HG03159 (cell line): ENCODE results near the gene ROR2.

Experiments
- ATAC-seq: cut with Tn5 transposase; IDR thresholded peaks from one replicate; pipeline ENCODE4 v1.9.1; 2021; ENCODE audit warnings: mild to moderate bottlenecking, moderate library complexity; ENCODE audit not compliant: unreplicated experiment

The ROR2 gene

DNA sequence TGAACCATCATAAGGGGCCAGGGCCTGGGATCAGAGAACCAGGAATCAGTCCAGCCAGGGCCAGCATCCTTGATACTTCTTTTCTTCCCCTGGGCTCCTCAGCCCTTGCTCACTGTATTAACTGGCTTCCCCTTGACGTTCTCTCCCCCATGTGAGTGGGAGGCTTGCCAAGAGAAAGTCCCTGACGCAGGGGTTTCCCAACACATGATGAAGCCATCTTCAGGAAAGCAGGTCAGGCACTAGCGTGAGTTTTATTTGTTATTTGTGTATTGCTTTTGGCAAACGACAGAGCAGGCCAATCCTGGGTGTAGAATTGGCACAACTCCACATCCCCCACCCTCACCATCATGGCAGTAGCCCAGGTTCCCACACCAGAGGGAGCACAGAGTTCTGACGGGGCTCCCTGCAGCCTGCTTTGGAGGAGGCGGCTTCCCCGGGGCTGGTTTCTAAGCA lies 360.9 kb downstream of the ROR2 start:
- ATAC-seq, result no peak

DNA sequence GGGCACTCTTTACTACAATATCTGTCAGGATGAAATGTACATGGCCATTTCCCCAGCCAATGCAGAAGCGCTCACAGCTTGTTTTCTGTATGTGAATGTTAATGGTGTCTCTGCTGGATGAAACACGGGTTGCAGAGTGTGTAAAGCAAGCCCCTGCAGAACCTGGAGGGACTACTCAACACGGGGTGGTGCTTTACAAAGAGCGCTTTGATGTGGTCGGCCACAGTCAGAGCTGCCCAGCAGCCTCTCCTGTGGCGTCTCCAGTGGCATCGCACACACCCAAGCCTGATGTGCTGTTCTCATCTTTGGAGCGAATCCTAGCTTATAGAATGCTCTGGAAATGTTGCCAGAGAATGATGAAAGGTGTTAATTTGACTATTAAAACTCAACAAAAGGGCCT lies 363.7 kb downstream of the ROR2 start:
- ATAC-seq, result no peak

DNA sequence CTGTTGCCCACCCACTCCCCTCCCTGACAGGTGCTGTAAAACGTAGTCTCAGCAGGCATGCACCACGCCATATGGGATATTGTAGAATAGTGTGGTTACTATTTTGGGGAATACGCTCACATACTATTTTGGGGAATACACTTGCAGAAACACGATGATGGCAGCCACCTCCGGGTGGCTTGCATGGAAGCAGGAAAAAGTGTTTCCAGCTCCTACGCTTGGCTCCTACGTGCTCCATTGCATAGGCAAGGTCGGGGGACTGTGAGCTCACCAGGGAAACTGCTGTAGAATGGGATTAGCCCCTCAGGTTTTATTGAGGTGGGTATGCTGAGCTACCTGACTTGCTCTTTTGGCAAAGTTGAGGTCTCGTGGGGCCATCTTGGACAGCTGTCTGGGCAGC lies 366.1 kb downstream of the ROR2 start:
- no peak for ATAC-seq

DNA sequence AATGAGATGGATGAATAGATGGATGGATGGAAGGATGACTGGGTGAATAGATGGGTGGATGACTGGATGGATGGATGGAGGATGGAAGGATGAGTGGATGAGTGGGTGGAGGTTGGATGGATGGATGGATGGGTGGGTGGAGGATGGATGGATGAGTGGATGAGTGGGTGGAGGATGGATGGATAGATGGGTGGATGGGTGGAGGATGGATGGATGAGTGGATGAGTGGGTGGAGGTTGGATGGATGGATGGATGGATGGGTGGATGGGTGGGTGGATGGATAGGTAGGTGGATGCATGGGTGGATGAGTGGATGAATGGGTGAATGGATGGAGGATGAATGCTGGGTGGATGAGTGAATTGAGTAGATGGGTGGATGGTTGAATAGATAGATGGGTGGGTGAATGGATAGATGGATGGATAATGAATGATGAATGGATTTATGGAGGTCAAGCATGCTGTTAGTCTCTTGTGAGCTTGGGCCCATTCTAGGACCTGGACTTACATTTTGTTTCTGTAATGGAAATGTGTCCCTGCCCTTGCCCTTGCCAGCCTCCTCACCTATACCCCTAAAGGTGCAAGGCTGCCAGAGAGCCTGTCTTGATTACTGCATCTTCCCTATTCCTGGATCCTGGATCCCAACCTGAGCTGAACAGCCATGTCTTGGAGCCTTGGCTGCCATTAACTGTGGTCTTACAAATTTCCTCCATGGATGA lies 366.7 kb downstream of the ROR2 start:
- ATAC-seq, result no peak

DNA sequence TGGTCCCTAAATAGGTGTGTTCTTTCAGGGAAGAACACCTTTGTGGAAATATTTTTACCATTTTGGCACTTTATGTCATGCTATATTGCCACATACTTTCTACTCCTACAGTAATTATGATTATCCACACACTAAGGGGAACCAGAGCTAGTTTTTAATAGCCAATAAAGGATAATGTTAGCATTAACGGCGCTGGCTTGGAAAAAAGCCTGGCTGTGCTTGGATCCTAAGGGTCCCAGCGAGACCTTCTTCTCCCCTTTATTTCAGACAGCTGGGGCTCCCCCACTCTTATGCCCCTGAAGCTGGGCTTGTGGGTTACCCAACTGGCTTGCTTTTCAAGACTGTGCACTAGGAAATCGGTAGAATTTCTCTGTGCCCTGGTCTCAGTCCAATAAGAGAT lies 367.8 kb downstream of the ROR2 start:
- ATAC-seq, result no peak

DNA sequence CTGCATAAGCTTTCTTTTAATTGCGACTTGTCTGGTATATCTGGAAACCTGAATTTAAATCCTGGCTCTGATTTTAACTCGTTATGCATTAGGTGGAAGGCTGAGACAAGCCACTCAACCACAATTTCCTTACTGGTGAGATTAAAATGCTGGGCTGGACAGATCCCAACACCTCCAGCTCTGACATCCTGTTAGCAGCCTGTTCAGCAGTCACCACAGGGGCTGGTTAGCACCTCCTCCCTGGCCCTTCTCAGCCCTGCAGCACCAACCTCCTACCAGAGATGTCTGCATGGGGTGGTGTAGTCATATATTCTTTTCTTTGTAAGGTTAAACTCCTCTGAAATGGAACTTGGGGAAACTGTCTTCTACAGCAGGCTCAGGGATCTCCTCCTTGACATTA lies 369.9 kb downstream of the ROR2 start:
- ATAC-seq, result no peak

DNA sequence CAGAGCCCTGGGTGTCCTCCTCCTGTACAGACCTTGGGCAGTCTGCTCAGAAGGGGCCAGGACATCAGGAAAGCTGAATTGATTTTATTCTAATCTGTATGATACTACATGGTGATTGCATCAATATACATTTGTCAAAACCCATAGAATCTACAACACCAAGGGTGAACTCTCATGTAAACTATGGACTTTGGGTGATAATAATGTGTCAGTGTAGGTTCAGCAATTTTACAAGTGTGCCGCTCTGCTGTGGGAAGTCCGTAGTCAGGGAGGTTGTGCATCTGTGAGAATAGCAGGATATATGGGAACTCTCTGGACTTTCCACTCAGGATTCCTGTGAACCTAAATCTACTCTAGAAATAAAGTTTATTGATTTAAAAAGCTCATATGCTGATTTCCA lies 371.1 kb downstream of the ROR2 start:
- ATAC-seq, result no peak

DNA sequence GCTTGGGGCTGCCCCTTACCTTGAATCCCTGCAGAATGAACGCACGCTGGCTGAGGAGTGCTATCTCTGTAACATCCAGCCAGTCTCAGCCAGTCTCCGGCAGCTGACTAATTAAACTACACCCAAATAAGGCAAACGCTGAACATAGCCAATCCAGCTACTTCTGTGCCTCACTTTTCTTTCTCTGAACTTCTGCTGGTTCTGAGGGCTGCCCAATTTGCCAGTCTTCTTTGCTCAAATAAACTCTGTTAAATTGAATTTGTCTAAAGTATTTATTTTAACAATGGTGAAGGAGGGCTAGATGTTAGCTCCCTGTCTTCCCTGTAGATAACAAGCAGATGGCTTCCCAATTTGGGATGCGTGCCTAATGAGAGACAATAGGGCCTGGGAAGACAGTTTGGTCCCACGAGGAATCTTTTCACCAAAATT lies 372.4 kb downstream of the ROR2 start:
- no peak for ATAC-seq

DNA sequence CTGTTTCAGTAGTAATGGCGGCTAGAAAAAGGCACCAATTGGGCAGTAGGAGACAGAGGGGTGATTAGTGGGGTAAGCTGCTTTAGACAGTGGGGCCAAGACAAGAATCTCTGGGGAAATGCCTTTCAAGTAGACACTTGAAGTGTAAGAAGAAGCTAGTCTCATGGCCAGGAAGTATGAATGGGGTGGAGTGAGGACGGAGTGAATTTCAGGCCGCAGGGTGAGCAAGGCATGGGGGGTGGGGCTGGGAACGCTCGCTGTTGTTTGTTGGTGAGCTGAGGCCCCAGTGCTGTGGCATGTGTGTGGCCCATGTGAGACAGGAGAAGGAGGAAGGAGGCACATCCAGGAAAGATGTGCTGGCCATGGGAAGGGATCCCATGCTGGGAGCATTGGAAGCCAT lies 377.2 kb downstream of the ROR2 start:
- no peak for ATAC-seq

DNA sequence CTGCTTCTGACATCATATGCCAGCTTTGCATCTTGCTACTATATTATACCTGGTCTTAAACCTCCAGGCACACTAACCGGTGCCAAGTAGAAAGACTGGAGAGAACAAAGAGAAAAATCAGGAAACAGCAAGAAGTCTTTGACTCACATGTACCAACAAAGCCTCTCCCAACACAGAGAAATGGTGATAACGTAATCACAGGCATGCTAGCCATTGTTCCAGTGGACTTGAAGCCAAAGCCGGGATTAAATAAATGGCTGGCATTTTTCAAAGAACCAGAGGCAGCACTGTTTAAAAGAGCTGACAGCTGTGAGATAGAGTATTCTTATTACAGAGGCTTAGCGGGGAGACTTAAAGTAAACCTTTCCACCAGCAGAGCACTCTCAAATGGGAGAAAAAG lies 378.0 kb downstream of the ROR2 start:
- no peak for ATAC-seq

DNA sequence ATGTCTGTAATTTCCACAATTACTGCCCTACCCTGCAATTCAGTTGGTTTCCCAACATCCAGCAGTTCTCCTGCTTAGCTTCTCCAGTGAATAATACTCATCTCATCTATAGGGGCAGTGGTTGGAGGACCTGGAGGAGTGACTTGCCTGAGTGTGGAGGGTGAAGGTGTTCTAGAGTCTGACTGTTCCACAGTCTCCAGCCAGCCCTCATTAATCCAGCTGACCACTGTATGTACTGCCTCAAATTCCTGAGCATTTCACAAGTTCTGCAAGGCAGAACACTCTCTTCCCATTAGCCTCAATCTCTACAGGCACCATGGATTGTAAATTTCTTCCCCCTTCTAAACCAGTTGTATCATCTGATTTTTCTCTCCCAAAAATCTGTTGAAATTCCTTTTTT lies 379.0 kb downstream of the ROR2 start:
- no peak for ATAC-seq

DNA sequence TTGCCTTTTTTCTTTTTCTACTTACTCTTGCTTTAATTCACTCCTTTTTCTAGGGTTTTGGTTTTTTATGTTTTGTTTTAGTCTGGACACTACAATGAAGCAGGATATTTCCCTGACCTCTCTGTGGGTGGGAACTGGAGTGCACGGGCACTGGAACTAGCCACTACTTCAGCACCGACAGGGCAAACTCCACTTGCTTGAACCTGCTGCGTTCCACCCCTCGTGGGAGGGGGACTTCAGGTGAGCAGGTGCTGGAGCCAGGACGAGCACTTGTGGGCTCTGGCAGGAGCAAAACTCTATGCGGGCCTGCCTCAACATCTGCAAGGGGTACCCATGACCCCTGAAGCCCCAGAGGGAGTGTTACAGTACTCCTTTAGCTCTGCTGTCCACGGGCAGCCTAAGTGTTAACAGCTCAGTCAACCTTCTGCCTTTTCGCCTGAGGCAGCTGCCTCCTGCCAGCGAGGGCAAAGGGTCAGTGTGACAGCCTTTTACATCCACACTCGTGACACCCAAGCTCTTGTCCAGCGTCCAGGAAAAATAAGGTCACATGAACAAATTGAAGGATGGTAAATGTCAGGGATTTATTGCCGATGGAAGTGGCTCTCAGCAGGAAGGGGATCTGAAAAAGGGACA lies 382.3 kb downstream of the ROR2 start:
- no peak for ATAC-seq

DNA sequence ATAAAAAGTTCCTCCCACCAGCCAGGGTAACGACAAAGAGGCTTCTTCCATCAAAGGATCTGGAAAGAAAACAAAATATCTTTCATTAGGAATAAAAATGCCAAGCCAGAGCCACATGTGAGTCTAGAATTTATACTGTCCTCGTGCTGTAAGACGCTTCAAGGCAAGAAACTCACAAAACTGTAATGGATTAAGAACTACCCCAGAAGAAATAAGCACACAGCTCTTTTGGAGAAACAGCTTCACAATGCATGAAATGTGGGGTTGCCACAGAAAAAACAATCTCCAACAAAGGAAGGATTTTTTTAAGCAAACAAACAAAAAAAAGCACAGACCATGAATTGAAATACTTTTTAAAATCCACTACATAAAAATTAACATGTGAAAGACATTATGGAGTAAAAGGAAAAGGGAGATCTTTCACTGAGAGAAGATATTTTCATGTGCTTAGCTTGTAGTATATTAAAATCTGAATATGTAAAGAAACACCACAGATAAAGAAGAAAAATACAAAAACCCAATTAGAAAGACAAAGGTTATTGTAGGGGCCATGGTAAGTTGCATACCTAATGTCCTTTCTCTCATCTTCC lies 385.9 kb downstream of the ROR2 start:
- no peak for ATAC-seq

DNA sequence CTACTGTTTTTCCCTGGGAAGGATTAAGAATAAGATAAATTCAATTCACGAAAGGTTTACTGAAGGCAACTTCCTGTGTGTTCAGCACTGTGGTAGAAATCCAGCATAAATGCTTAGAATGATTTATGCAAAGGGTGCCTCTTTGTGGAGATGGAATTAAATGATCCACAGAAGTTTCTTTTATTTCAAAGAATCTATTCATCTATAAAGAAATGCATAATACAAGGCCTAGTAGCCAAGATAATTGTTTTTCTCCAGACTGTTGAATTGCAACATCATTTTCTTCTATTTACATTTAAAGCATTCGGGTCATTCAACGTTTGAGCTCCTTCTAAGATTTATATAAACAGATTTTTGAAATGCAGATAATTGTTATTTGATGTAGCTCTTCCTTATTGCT lies 387.6 kb downstream of the ROR2 start:
- ATAC-seq, result no peak

DNA sequence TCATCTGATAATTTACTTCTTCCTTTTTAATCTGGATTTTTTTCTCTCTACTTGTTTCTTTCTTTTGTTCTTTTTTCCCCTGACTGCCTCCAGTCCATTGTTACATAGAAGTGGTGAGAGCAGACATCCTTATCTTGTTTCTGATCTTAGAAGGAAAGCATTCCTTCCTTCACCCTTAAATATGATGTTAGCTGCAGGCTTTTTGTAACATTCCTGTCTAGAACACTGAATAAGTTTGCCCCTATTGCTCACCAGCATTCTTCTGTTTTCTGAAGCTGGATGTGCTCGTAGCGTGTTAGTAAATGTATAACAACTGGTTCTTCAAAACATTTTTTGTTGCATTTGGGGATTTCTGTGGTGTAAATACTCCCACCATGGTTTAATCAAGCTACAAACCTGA lies 389.7 kb downstream of the ROR2 start:
- no peak for ATAC-seq

DNA sequence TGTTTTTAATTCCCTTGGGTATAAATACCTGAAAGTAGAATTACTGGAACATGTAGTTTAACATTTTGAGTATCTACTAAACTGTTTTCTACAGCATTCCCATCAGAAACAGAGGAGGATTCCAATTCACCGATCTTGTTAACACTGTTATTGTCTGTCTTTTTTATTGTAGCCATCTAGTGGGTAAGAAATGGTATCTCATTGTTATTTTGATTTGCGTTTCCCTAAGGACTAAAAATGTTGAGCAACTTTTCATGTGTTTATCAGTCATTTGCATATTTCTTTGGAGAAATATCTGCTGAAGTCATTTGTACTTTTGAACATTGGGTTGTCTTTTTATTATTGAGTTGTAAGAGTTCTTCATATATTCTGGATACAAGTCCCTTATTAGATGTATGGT lies 391.1 kb downstream of the ROR2 start:
- ATAC-seq, result no peak

DNA sequence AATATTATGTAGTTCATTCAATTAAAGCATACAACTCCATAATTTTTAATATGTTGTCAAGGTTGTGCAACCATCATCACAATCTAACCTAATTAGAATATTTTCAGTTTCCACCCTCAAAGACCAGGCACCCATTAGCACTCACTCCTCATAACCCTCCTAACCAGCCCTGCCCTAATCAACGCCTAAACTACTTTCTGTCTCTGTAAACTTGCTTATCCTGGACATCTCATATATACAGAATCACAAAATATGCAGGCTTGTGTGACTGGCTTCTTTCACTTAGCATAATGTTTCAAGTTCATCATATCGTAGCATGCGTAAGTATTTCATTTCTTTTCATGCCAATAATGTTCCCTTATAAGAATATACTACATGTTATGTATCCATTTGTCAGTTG lies 391.6 kb downstream of the ROR2 start:
- ATAC-seq, result no peak

DNA sequence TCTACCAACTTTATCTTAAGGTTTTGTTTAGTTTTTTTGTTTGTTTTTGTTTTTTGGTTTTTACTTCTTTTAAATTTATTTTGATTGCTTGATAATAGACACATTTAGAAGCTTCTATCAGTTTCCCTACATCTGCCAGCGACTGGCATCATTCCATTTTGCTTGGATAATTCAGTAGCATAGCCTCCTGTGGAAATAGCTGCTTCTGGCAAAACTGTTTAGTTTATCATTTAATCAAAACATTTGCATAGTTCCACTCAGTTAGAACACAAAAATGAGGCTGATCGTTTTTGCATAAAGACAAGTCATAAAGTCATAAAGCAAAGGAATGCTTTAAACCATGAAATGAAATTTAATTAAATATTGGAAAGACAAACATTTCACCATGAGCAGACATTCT lies 392.7 kb downstream of the ROR2 start:
- no peak for ATAC-seq

DNA sequence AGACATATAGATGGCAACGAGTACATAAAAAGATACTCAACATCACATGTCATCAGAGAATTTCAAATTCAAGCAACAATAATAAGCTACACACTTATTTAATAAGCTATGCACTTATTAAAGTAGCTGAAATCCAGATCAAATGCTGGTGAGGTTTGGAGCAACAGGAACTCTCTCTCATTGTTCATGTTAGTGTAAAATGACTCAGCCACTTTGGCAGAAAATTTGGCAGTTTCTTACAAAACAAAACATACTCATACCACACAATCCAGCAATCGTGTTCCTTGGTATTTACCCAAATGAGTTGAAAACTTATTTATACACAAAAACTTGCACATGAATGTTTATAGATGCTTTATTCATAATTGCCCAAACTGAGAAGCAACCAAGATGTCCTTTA lies 394.9 kb downstream of the ROR2 start:
- no peak for ATAC-seq

DNA sequence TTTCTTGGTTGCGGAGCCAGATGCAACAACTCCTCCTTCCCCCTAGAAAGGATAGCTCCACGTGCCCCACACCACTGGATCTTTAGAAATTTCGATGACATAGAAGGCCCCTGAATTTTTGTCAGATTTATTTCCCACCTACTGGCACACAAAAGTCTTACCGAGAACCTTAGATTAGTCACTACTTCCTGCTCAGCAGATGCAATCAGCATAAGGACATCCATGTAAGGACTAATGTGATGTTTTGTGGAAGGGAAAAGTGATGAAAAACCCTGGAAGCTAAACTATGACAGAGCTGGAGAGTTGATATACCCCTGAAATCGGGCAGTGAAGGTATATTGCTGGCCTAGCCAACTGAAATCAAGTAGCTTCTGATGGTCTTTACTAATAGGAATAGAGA lies 400.9 kb downstream of the ROR2 start:
- ATAC-seq, result no peak

DNA sequence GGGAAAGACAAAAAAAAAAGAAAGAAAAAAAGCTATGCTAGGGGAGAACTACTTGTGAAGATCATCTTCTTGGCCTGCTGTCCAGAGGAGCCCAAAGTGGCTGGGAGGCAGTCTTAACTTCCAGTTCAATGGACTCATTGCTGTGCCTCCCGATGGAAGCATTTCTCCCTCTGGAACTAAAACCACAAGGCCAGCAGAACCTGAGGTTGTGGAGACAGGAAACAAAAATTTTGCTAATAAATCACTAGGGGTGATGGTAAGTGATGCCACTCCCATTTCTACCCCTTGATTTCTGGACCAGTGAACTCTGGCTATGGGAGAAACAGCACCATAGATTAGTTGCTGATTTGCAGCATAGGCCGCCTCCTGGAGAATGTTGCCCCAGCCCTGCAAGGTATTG lies 402.9 kb downstream of the ROR2 start:
- no peak for ATAC-seq

DNA sequence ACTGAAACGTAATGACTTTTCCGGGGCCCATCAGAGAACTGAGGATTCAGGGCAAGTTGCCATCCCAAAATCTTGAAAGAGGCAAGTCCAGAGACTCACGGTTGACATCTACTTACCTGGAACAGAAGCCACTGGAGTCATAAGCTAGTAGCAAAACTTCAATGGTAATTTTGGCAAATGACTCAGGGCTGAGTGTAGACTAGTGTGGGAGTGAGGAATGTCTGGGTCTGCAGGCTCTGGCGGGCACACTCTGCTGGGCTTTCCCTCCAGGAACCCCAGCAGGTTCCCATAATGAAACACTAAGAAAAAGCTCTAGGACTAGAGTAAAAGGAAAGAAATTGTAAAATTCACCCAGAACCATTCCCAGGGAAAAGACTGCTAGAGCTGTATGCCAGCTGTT lies 403.5 kb downstream of the ROR2 start:
- ATAC-seq, result no peak

DNA sequence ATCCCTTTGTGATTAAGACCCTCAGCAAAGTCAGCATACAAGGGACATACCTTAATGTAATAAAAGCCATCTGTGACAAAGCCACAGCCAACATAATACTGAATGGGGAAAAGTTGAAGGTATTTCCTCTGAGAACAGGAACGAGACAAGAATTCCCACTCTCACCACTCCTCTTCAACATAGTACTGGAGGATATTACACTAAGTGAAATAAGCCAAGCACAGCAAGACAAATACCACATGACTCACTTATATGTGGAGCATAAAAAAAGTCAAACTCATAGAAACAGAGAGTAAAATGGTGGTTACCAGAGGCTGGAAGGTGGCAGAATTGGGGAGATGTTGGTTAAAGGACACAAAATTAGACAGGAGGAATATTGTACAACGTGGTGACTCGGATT lies 408.3 kb downstream of the ROR2 start:
- ATAC-seq, result no peak
